H9 (cell line): Measurements from ENCODE around the gene TRPV6. TPM values are rescaled to one million over a fixed set of nuclear protein-coding genes. Genes with fewer than 3 reads are reported as not detected.
A peak's percentile ranks its signal among the peaks of the same experiment; 100 is the strongest.

ENCODE experiments used
- DNase-seq: peaks from one replicate; pipeline ENCODE4 v3.0.0-alpha.2; 2017
- H2AFZ ChIP-seq: one replicate; pipeline ENCODE4 v1.6.1; 2013; ENCODE audit warnings: mild to moderate bottlenecking, low read length, control low read depth, moderate library complexity
- H2AK5ac ChIP-seq: 2 replicates; pipeline ENCODE4 v1.6.1; 2013; ENCODE audit warnings: low read length, control low read depth, mixed read lengths; ENCODE audit not compliant: insufficient read length
- H2BK120ac ChIP-seq: one replicate; pipeline ENCODE4 v1.6.1; 2013; ENCODE audit warnings: low read depth, mild to moderate bottlenecking, low read length, control low read depth, inconsistent platforms; ENCODE audit not compliant: poor library complexity, severe bottlenecking
- H2BK12ac ChIP-seq: 2 replicates; pipeline ENCODE4 v1.6.1; 2013; ENCODE audit warnings: low read length, control low read depth, mixed read lengths, low read depth; ENCODE audit not compliant: insufficient read length
- H2BK15ac ChIP-seq: 2 replicates; pipeline ENCODE4 v1.6.1; 2013; ENCODE audit warnings: low read depth, low read length, control low read depth
- H2BK20ac ChIP-seq: one replicate; pipeline ENCODE4 v1.6.1; 2013; ENCODE audit warnings: low read depth, mild to moderate bottlenecking, low read length, control low read depth, inconsistent platforms; ENCODE audit not compliant: poor library complexity, severe bottlenecking
- H2BK5ac ChIP-seq: 2 replicates; pipeline ENCODE4 v1.6.1; 2013; ENCODE audit warnings: low read length, control low read depth, mixed read lengths; ENCODE audit not compliant: insufficient read length
- H3K14ac ChIP-seq: 2 replicates; pipeline ENCODE4 v1.6.1; 2013; ENCODE audit warnings: low read length, control low read depth; ENCODE audit not compliant: insufficient read depth
- H3K18ac ChIP-seq: 2 replicates; pipeline ENCODE4 v1.6.1; 2013; ENCODE audit warnings: low read depth, mild to moderate bottlenecking, mixed read lengths, low read length, control low read depth; ENCODE audit not compliant: insufficient read length
- H3K23ac ChIP-seq: 2 replicates; pipeline ENCODE4 v1.6.1; 2013; ENCODE audit warnings: low read length, control low read depth, mixed read lengths, low read depth; ENCODE audit not compliant: insufficient read length
- H3K23me2 ChIP-seq: 2 replicates; pipeline ENCODE4 v1.6.1; 2013; ENCODE audit warnings: low read depth, mild to moderate bottlenecking, mixed read lengths, low read length, control low read depth; ENCODE audit not compliant: insufficient read length, poor library complexity, severe bottlenecking
- H3K27ac ChIP-seq: 2 replicates; pipeline ENCODE4 v1.5.1; 2013; ENCODE audit warnings: low read length, control low read depth, mixed read lengths, low read depth; ENCODE audit not compliant: insufficient read length
- H3K27me3 ChIP-seq: 2 replicates; pipeline ENCODE4 v1.6.1; 2013; ENCODE audit warnings: low read length, control low read depth, inconsistent platforms; ENCODE audit not compliant: insufficient read depth
- H3K4ac ChIP-seq: 2 replicates; pipeline ENCODE4 v1.6.1; 2013; ENCODE audit warnings: low read depth, mild to moderate bottlenecking, control low read depth, inconsistent platforms, low read length, moderate library complexity
- H3K4me1 ChIP-seq: 2 replicates; pipeline ENCODE4 v1.6.1; 2013; ENCODE audit warnings: low read length, control low read depth, inconsistent platforms; ENCODE audit not compliant: insufficient read depth
- H3K4me2 ChIP-seq: 2 replicates; pipeline ENCODE4 v1.6.1; 2013; ENCODE audit warnings: low read length, control low read depth, mixed read lengths; ENCODE audit not compliant: insufficient read length, insufficient read depth
- H3K56ac ChIP-seq: 2 replicates; pipeline ENCODE4 v1.6.1; 2013; ENCODE audit warnings: low read depth, mild to moderate bottlenecking, mixed read lengths, low read length, control low read depth; ENCODE audit not compliant: insufficient read length
- H3K79me1 ChIP-seq: 2 replicates; pipeline ENCODE4 v1.6.1; 2013; ENCODE audit warnings: low read depth, mild to moderate bottlenecking, moderate library complexity, low read length, control low read depth, inconsistent platforms; ENCODE audit not compliant: insufficient read depth, poor library complexity, severe bottlenecking
- H3K79me2 ChIP-seq: 2 replicates; pipeline ENCODE4 v1.6.1; 2013; ENCODE audit warnings: low read length, control low read depth, inconsistent platforms; ENCODE audit not compliant: insufficient read depth
- H3K9ac ChIP-seq: 2 replicates; pipeline ENCODE4 v1.6.1; 2013; ENCODE audit warnings: low read length, control low read depth, mixed read lengths; ENCODE audit not compliant: insufficient read length; ENCODE audit errors: extremely low read depth
- H3K9me3 ChIP-seq: one replicate; pipeline ENCODE4 v1.6.1; 2013; ENCODE audit warnings: low read depth, low read length, inconsistent platforms; ENCODE audit not compliant: control insufficient read depth
- H3T11ph ChIP-seq: one replicate; pipeline ENCODE4 v1.6.1; 2013; ENCODE audit warnings: mild to moderate bottlenecking, low read length, control low read depth, inconsistent platforms
- H4K20me1 ChIP-seq: one replicate; pipeline ENCODE4 v1.6.1; 2013; ENCODE audit not compliant: control insufficient read depth, insufficient read length, insufficient read depth
- H4K5ac ChIP-seq: 2 replicates; pipeline ENCODE4 v1.6.1; 2013; ENCODE audit warnings: low read depth, mild to moderate bottlenecking, mixed read lengths, low read length, control low read depth; ENCODE audit not compliant: insufficient read length
- H4K8ac ChIP-seq: replicated peaks from 2 replicates; pipeline ENCODE4 v1.6.1; 2013; ENCODE audit warnings: low read length, control low read depth, mixed read lengths, low read depth; ENCODE audit not compliant: insufficient read length
- H4K91ac ChIP-seq: 2 replicates; pipeline ENCODE4 v1.6.1; 2013; ENCODE audit warnings: low read depth, mild to moderate bottlenecking, moderate library complexity, mixed read lengths, low read length, control low read depth; ENCODE audit not compliant: insufficient read length
- H3K27ac Mint-ChIP-seq, 3 experiments: 2 replicates in 2 of 3; 3 replicates in 1 of 3; pipeline ENCODE4 v1.8.0; 2020 to 2021; ENCODE audit warnings: mixed read lengths in 3 of 3, mild to moderate bottlenecking in 1 of 3, moderate library complexity in 1 of 3
- H3K27me3 Mint-ChIP-seq: 2 replicates; pipeline ENCODE4 v1.8.0; 2021; ENCODE audit warnings: low read depth, mild to moderate bottlenecking, moderate library complexity, mixed read lengths
- H3K36me3 Mint-ChIP-seq, 3 experiments: 2 replicates in 2 of 3; 3 replicates in 1 of 3; pipeline ENCODE4 v1.8.0; 2020 to 2021; ENCODE audit warnings: low read depth in 3 of 3, mixed read lengths in 3 of 3; ENCODE audit not compliant: insufficient read depth in 1 of 3
- H3K4me1 Mint-ChIP-seq, 2 experiments: 2 replicates each; pipeline ENCODE4 v1.8.0; 2020; ENCODE audit warnings: mixed read lengths in 2 of 2
- H3K4me3 Mint-ChIP-seq, 2 experiments: 2 replicates in 1 of 2; 3 replicates in 1 of 2; pipeline ENCODE4 v1.8.0; 2020 to 2021; ENCODE audit warnings: mild to moderate bottlenecking in 2 of 2, mixed read lengths in 2 of 2, moderate library complexity in 1 of 2
- H3K9me3 Mint-ChIP-seq, 2 experiments: 2 replicates in 1 of 2; 3 replicates in 1 of 2; pipeline ENCODE4 v1.8.0; 2020; ENCODE audit warnings: mild to moderate bottlenecking in 2 of 2, mixed read lengths in 2 of 2, moderate library complexity in 1 of 2
- WGBS: extraction: QIAGEN DNeasy Blood & Tissue Kit; methylation state at CpG from one replicate; pipeline ENCODE4 v1.1.7; 2013; ENCODE audit warnings: missing lambda C conversion rate, low lambda C conversion rate, mixed read lengths; ENCODE audit not compliant: insufficient read length; ENCODE audit errors: extremely low coverage; 5-methylcytosine and 5-hydroxymethylcytosine counted together
- total RNA-seq: library from RNA; stranded (reverse); gene quantifications from 2 replicates; pipeline ENCODE4 v1.2.1, GENCODE V29; 2021
- TF ChIP-seq, protein P1 (sequence below): fragments of 200-600 bp; sonication (generic); conservative IDR thresholded peaks from 3 replicates; pipeline ENCODE4 v1.8.0; 2021; ENCODE audit warnings: antibody characterized with exemption, mild to moderate bottlenecking

TRPV6 gene
- total RNA-seq, 1 experiment from 2014 or later: 0.61 TPM

DNA sequence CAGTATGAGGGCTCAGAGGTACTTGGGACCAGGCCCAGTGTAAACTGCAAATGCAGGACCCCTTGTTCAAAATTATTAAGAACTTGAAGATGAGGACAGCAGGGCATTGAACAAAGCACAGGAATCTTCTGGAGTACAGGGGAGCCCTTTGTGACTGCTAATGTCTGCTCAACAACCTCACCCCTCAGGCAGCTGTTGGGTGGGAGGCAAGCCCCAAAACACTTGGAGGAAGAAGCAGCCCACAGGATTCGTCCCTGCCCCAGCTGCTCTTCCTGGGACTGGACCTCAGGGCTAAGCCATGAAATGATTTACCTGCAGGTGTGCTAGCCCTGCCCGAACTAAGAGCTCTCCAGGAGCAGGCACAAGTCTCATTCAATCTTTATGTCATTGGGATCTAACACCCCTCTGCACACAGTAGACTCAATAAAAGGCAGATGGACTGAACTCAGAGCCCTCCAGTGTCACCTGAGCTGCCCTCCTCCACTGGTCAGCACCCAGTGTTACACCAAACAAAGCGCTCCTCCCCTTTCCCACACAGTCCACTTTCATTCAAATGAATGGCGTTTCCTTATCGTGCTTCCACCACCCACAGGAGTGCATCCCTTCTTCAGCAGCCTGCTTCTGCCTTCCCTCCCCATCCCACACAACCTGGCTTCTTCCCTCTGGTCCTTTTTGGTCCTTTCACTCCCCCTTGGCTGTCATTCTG lies 47.0 kb upstream of the TRPV6 start:
- H3K4me2 ChIP-seq: no peak overlapping the region
- no peaks in the 10 kb centered on the region for H3K79me1 ChIP-seq
- Mint-ChIP-seq H3K36me3 (no peaks in the 10 kb centered on the region; a peak in 1 of 7 replicates), H3K4me3 (no peak overlapping the region), H3K9me3 (peaks cover 0 to 3% of the 10 kb centered on the region in 2 experiments; a peak in 1 of 5 replicates), H3K27ac (peak overlapping the region in 1 of 3 experiments; percentile 36; a peak in 1 of 7 replicates), H3K4me1 (peaks cover 9 to 11% of the 10 kb centered on the region in 2 experiments), H3K27me3 (peaks cover 18% of the 10 kb centered on the region)
- no peaks in the 10 kb centered on the region for H3K79me2 ChIP-seq
- H3K4ac ChIP-seq: no peak overlapping the region
- no peak overlapping the region for H3K9ac ChIP-seq
- no peak overlapping the region for H3K18ac ChIP-seq
- no peak overlapping the region for H2AFZ ChIP-seq
- TF ChIP-seq, protein P1, sequence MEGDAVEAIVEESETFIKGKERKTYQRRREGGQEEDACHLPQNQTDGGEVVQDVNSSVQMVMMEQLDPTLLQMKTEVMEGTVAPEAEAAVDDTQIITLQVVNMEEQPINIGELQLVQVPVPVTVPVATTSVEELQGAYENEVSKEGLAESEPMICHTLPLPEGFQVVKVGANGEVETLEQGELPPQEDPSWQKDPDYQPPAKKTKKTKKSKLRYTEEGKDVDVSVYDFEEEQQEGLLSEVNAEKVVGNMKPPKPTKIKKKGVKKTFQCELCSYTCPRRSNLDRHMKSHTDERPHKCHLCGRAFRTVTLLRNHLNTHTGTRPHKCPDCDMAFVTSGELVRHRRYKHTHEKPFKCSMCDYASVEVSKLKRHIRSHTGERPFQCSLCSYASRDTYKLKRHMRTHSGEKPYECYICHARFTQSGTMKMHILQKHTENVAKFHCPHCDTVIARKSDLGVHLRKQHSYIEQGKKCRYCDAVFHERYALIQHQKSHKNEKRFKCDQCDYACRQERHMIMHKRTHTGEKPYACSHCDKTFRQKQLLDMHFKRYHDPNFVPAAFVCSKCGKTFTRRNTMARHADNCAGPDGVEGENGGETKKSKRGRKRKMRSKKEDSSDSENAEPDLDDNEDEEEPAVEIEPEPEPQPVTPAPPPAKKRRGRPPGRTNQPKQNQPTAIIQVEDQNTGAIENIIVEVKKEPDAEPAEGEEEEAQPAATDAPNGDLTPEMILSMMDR: no peak
- no peaks in the 10 kb centered on the region for H3K23me2 ChIP-seq
- H3K9me3 ChIP-seq: no peaks in the 10 kb centered on the region
- no peak overlapping the region for H2AK5ac ChIP-seq
- no peak overlapping the region for H2BK12ac ChIP-seq
- H4K8ac ChIP-seq: no peak overlapping the region
- H3T11ph ChIP-seq: no peak overlapping the region
- WGBS: no CpG with 5 or more reads among the region's 5 CpGs
- no peak overlapping the region for H4K5ac ChIP-seq
- H2BK5ac ChIP-seq: no peak overlapping the region
- H3K23ac ChIP-seq: no peak overlapping the region
- H3K27ac ChIP-seq: no peak overlapping the region
- no peak overlapping the region; the same call in 1 of the 2 replicates for H3K14ac ChIP-seq
- peaks cover 3% of the 10 kb centered on the region; the same call in 1 of the 2 replicates for H3K4me1 ChIP-seq
- no peak overlapping the region for H2BK15ac ChIP-seq
- H4K91ac ChIP-seq: no peak overlapping the region
- no peaks in the 10 kb centered on the region for H3K27me3 ChIP-seq
- H2BK20ac ChIP-seq: no peak overlapping the region
- H3K56ac ChIP-seq: no peak overlapping the region
- no peaks in the 10 kb centered on the region for H4K20me1 ChIP-seq
- DNase-seq: no peak
- H2BK120ac ChIP-seq: no peak overlapping the region
